Gastroesophageal sphincter (tissue), 3 donors: ENCODE data around the gene GPR78.

Experiments used
- CTCF ChIP-seq, 4 experiments: fragments of 200-600 bp in 2 of 4; fragments of 450-650 bp in 2 of 4; sonication (generic) in 1 of 4; IDR thresholded peaks; one replicate each; pipeline ENCODE4 v1.5.1; 2017 to 2019; ENCODE audit warnings: antibody characterized with exemption in 4 of 4, mild to moderate bottlenecking in 2 of 4, moderate library complexity in 2 of 4
- EP300 ChIP-seq: sonication (generic); formaldehyde crosslinking; IDR thresholded peaks from one replicate; pipeline ENCODE4 v1.6.1; 2017; ENCODE audit warnings: antibody characterized with exemption, mild to moderate bottlenecking
- POLR2A ChIP-seq, 2 donors: fragments of 450-650 bp; IDR thresholded peaks; one replicate each; pipeline ENCODE4 v1.6.1; 2017; ENCODE audit warnings: antibody characterized with exemption in 2 of 2, mild to moderate bottlenecking in 2 of 2, moderate library complexity in 1 of 2
- POLR2AphosphoS5 ChIP-seq: sonication (generic); formaldehyde crosslinking; IDR thresholded peaks from one replicate; pipeline ENCODE4 v1.6.1; 2017; ENCODE audit warnings: antibody characterized with exemption

- TF ChIP-seq EP300 (no peak), CTCF (IDR thresholded peaks at IDR 0.05) (no peak), POLR2A (IDR thresholded peaks at IDR 0.05) (no peak), POLR2AphosphoS5 (no peak)
Observed at GRCh38 chr4:8601086-8601485, 20.9 kb downstream of the GPR78 start.
